ENCODE results near the gene SLC1A5. TPM values are rescaled to one million over a fixed set of nuclear protein-coding genes. Genes with fewer than 3 reads are reported as not detected.
"Not testable (repeated sequence)": the region's sequence is repeated elsewhere in the genome, so short reads cannot be mapped to it uniquely, and the experiment has no call there.

The SLC1A5 gene
- total RNA-seq, 4 donors from 2014 or later = 59.3 to 181 (median 137) TPM

DNA sequence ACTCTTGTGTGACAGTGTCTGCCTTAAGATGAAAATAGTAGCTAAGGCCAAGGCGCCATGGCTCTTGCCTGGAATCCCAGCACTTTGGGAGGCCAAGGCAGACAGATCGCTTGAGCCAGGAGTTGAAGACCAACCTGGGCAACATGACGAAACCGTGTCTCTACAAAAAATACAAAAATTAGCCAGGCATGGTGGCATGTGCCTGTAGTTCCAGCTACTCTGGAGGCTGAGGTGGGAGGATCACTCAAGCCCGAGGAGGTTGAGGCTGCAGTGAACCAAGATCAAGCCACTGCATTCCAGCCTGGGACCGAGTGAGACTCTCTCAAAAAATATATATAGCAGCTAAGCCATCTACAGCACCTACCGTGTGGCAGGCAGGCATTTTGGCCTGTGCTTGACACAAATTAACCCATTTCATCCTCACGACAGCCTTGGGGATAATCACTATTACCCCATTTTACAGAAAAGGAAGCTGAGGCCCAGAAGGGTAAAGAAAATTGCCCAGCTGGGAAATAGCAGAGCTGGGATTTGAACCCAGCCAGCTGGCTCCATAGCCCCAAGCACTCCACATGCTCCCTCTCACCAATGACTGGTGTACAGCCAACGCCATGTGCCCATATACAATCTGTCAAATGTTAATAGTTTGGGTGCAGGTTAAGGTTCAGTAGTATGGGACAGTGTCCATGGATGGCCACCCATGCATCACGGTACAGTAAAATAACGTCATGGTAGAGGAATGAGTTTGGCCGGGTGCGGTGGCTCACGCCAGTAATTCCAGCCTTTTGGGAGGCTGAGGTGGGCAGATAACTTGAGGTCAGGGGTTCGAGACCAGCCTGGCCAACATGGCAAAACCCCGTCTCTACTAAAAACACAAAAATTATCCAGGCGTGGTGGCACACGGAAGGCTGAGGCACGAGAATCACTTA is 3.1 kb downstream of the SLC1A5 start:
- intact Hi-C loops (cut with DNase I; ENCODE audit: low total_unique reads) = no loop called here
- H3K4me3 ChIP-seq (ENCODE audit: low read depth, poor library complexity, severe bottlenecking) = peak overlapping the region; percentile 93
- TF ChIP-seq POLR2A (IDR thresholded peaks at IDR 0.05) (no peak), CTCF (IDR thresholded peaks at IDR 0.05) (no peak)
- no peak for DNase-seq (ENCODE audit: low spot score in 2 of 2)
- WGBS, 2 donors = 45 to 59% methylated on average over 19 of the region's 19 CpGs

DNA sequence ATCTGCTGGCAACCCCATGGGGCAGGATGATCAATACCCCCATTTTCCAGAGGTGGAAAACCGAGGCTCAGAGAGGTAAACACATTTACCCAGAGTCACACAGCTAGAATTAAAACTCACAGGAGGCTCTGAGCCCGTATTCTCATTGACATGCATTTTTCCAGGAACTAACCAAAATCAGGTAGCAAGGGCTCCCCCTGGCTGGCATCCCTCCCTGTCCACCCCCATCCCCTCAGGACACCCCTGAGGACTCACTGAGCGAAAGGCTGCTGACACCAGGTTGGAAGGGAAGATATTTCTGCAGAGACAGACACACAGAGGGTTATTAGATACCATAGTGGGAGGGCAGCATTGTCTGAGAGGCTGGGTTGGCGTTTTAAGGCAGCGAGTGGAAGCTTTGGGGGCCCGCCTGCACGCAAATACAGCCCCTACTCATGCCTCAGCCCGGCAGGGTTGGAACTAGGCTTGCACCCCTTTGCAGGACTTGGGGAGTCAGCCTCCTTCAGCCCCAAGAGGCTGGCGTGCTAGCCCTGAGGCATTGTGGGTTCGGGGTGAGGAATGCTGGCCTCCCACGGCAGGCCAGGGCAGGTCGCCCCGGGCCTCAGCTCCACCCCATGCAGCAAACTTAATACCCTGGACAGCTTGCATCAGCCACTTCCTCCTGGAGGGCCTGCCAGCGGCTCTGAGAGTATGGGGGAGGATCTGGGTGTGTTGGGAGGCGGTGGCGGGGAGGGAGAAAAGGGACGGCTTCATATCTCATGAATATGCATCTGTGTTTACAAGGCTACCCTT is 3.9 kb downstream of the SLC1A5 start:
- no peak for TF ChIP-seq POLR2A (IDR thresholded peaks at IDR 0.05)
- TF ChIP-seq CTCF (IDR thresholded peaks at IDR 0.05) = no peak
- intact Hi-C loops (cut with DNase I; ENCODE audit: low total_unique reads) = no loop called here
- 15 to 28% methylated on average over 15 to 17 of the region's 17 CpGs for WGBS, 2 donors
- peak overlapping the region; percentile 7 for H3K4me3 ChIP-seq (ENCODE audit: low read depth, poor library complexity, severe bottlenecking)
- DNase-seq (ENCODE audit: low spot score in 2 of 2) = peak; percentile 71 to 96

DNA sequence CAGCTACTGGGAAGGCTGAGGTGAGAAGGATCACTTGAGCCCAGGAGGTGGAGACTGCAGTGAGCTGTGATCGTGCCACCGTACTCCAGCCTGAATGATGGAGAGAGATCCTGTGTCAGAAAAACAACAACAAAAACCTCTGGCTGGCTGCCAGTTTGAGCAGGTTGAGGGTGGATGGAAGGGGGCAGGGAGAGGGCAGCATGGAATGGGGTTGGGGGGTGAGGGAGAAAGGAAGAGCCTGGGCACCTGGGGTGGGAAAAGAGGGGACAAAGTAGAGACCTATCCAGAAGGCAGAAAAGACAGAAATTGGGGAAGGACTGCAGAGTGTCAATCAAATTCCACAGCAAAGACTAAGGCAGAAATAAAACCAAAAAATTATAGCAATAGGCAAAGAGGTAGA is 4.7 kb downstream of the SLC1A5 start:
- 48 to 55% methylated on average over 2 of the region's 2 CpGs for WGBS, 2 donors
- no peak for DNase-seq (ENCODE audit: low spot score in 2 of 2)

GRCh38 chr19:46782355-46783019 is 5.9 kb downstream of the SLC1A5 start:
- WGBS, 2 donors = 92% methylated on average over 7 of the region's 7 CpGs
- intact Hi-C loops (cut with DNase I; ENCODE audit: low total_unique reads) = no loop called here
- DNase-seq (ENCODE audit: low spot score in 2 of 2) = no peak
- no peak overlapping the region for H3K4me3 ChIP-seq (ENCODE audit: low read depth, poor library complexity, severe bottlenecking)
- TF ChIP-seq POLR2A (IDR thresholded peaks at IDR 0.05) (no peak), CTCF (IDR thresholded peaks at IDR 0.05) (no peak)

More for the DNA sequence above, 4.7 kb downstream of the SLC1A5 start:
- TF ChIP-seq POLR2A (IDR thresholded peaks at IDR 0.05) (no peak), CTCF (IDR thresholded peaks at IDR 0.05) (no peak)
- no peak overlapping the region for H3K4me3 ChIP-seq (ENCODE audit: low read depth, poor library complexity, severe bottlenecking)
- intact Hi-C loops (cut with DNase I; ENCODE audit: low total_unique reads) = no loop called here

DNA sequence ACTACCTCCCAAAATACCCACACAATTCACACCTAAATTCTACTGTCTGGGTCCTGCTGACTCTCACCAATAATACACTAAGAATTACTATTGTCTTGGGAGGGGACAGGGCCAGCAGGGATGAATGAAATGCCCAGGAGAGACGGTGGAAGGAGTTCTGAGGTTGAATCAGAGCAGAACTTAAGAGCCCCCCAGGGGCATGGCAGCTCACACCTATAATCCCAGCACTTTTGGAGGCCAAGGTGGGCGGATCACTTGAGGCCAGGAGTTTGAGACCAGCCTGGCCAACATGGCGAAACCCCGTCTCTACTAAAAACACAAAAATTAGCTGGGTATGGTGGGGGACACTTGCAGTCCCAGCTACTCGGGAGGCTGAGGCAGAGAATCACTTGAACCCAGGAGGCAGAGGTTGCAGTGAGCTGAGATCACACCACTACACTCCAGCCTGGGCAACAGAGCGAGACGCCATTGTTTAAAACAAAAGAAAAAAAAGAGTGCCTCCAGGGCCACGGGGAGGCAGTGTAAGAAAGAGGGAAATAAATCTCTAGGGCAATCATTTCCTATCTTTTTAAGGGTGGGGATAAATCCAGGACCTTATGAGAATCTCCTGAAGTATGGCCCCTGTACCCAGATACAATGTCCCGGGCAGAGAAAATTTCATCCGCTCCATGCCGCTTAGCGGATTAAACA is 10.3 kb downstream of the SLC1A5 start:
- DNase-seq (ENCODE audit: low spot score in 2 of 2); intact Hi-C loops (cut with DNase I; ENCODE audit: low total_unique reads); H3K4me3 ChIP-seq (ENCODE audit: low read depth, poor library complexity, severe bottlenecking): not testable (repeated sequence)
- 86 to 92% methylated on average over 12 of the region's 12 CpGs for WGBS, 2 donors
